Upper lobe of left lung (tissue), 6 donors: Measurements from ENCODE around the gene TP53AIP1. TPM values are rescaled to one million over a fixed set of nuclear protein-coding genes. Genes with fewer than 3 reads are reported as not detected.

Experiments used
- ATAC-seq, 2 donors: fragments of 200-7000 bp; cut with Tn5 transposase; one replicate each; pipeline ENCODE4 v1.9.1; 2022; ENCODE audit warnings: mild to moderate bottlenecking in 2 of 2, moderate library complexity in 2 of 2; ENCODE audit not compliant: low FRiP score in 2 of 2
- DNase-seq, 2 donors: peaks; one replicate each; pipeline ENCODE4 v3.0.0-alpha.2; 2019 to 2020
- H3K27ac ChIP-seq, 4 donors: fragments of 200-600 bp; sonication (generic); one replicate each; pipeline ENCODE4 v1.5.1; 2016 to 2019
- H3K27me3 ChIP-seq, 4 donors: fragments of 200-600 bp; sonication (generic); one replicate each; pipeline ENCODE4 v1.5.1; 2017 to 2019
- H3K36me3 ChIP-seq, 4 donors: fragments of 200-600 bp; sonication (generic); one replicate each; pipeline ENCODE4 v1.5.1; 2016 to 2019
- H3K4me1 ChIP-seq, 4 donors: fragments of 200-600 bp; sonication (generic); one replicate each; pipeline ENCODE4 v1.5.1; 2018 to 2019
- H3K4me3 ChIP-seq, 4 donors: fragments of 200-600 bp; sonication (generic); one replicate each; pipeline ENCODE4 v1.5.1; 2017 to 2019; ENCODE audit warnings: mild to moderate bottlenecking in 2 of 4, moderate library complexity in 1 of 4
- H3K9me3 ChIP-seq, 4 donors: fragments of 200-600 bp; sonication (generic); one replicate each; pipeline ENCODE4 v1.5.1; 2018 to 2019
- EP300 ChIP-seq, 4 donors: sonication (generic); formaldehyde crosslinking; IDR thresholded peaks; one replicate each; pipeline ENCODE4 v1.5.1; 2017; ENCODE audit warnings: antibody characterized with exemption in 4 of 4, control low read depth in 2 of 4
- POLR2A ChIP-seq, 4 donors: fragments of 450-650 bp; IDR thresholded peaks; one replicate each; pipeline ENCODE4 v1.5.1; 2016 to 2017; ENCODE audit warnings: antibody characterized with exemption in 4 of 4, mild to moderate bottlenecking in 2 of 4
- POLR2AphosphoS5 ChIP-seq, 2 donors: sonication (generic); formaldehyde crosslinking; IDR thresholded peaks; one replicate each; pipeline ENCODE4 v1.5.1; 2017; ENCODE audit warnings: antibody characterized with exemption in 2 of 2
- WGBS, 2 donors: methylation state at CpG; one replicate each; pipeline ENCODE4 v1.1.5; 2017 to 2018; 5-methylcytosine and 5-hydroxymethylcytosine counted together
- total RNA-seq, 6 donors: library from RNA; depleted of rRNA in 4 of 6; stranded (reverse); fragments of >200 nt in 4 of 6; gene quantifications; one replicate each; pipeline versions ENCODE4 v1.1.0 to v1.2.1, GENCODE V29; 2016 to 2021
- TF ChIP-seq, protein P1 (sequence below), 6 experiments: fragments of 450-650 bp in 4 of 6; fragments of 200-600 bp in 2 of 6; sonication (generic) in 2 of 6; IDR thresholded peaks; one replicate each; pipeline ENCODE4 v1.5.1; 2016 to 2019; ENCODE audit warnings: antibody characterized with exemption in 6 of 6
- donor health status: DM: no; HTN: no; CAD: no; lungs with moderate emphysema.
- donor health status: DM: no; HTN: yes; CAD: no; lungs with severe emphysema.

TP53AIP1 gene
- total RNA-seq, 6 donors from 2014 or later, result 0.89 TPM; not detected in 5

DNA sequence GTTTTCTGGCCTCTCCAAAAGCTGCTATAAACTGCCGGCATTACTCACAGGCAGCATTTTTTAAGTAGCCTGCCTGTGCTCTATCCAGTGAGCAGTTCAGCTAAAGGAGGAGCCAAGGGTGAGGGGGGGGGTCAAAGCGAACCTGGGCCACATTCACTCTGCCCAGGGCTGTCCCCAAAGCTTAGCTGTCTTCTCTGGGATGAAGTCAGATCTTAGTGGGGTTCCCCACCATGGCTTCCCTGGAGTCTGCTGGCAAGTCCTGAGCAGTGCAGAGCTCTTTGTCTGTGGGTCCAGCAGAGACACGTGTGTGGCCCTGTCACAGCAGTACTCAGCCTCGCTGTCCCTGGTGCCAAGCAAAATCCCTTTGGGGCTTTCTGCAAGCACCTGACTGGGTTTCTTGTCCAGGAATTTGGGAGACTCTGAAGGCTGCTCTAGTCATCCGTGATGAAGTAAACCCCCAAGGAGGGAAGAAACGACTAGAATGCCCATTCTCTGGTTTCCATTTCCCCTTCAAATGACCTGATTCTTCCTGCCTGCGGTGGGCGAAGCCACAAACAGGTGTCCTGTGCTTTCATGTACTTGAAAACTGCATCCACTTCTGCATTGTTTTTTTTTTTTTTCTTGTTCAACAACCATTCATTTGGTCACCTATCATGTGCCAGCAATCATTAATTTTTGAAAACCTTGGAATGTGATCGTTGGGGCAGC is 48.9 kb downstream of the TP53AIP1 start:
- H3K27ac ChIP-seq, result peak overlapping the region in 3 of 4 donors; percentile 55 to 66 (median 58)
- WGBS, 2 donors, result 53 to 74% methylated on average over 9 of the region's 9 CpGs
- H3K4me3 ChIP-seq, result no peak overlapping the region
- ATAC-seq, result no peak
- no peaks in the 10 kb centered on the region for H3K9me3 ChIP-seq
- no peak for TF ChIP-seq POLR2A (IDR thresholded peaks at IDR 0.05)
- peaks cover 0 to 11% (median 4%) of the 10 kb centered on the region in 4 donors for H3K27me3 ChIP-seq
- H3K36me3 ChIP-seq, result no peaks in the 10 kb centered on the region
- peaks cover 15 to 54% (median 43%) of the 10 kb centered on the region in 4 donors for H3K4me1 ChIP-seq
- peak in 1 of 2 donors; percentile 46 for DNase-seq

DNA sequence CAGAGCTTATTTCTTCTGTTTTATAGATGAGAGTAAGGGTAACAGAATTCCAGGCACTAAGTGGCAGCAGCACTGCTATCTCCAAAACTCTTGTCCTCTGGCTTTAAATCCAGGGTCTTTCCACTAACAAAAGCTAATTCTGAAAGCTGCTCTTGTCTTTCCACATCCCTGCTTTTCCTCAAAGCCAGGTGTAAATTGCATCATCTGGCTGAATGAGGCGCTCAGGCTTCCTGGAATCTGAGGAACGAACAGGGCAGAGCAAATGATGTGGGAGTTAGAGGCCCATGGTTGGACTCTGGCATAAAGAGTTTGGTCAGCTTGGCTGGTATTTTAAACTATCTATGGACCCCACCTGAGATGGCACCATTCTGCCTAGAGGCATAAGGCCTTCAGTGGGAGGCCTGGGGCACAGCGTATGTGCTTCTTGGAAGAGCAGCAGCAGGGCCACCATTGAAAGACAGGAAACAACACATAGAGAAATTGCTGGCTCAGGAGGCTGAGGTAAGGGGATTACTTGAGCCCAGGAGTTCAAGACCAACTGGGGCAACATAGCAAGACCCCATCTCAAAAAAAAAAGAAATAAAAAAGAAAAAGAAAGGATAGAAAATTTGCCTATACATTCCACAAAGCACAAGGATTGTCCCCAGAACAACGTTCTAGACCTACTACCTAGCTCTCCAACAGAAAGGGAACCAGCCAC is 49.7 kb downstream of the TP53AIP1 start:
- ATAC-seq, result no peak
- peak in 1 of 2 donors; percentile 63 for DNase-seq

DNA sequence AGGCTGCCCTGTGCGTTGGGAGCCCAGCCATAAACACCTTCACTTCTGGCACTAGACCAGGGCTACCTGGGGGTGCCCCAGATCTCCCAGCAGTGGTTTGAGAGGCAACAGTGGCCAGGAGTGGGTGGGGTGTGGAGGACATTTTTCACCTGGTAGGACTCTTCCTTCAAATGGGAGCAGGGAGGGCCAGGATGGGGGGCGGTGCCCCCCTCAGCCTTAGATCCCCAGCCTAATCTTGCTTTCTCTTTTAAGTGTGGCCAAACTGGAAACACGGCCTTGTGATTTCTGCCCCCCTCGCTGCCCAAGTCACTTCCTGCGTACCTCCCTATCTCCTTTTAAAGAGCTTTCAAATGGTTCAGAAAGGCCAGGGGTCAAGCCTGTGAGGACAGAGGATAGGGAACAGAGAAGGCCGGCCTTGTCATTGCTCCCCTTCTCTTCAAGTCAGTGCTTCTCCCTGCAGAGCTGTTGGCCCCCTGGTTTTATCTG is 50.7 kb downstream of the TP53AIP1 start:
- DNase-seq (peak in 1 of 2 donors; percentile 63), ATAC-seq (peak in 1 of 2 donors; percentile 12)
- peak overlapping the region in 3 of 4 donors; percentile 56 to 66 (median 58) for H3K4me3 ChIP-seq
- H3K27ac ChIP-seq, result peak overlapping the region in 3 of 4 donors; percentile 58 to 73 (median 58)
- no peaks in the 10 kb centered on the region for H3K36me3 ChIP-seq
- WGBS, 2 donors, result 24 to 39% methylated on average over 5 to 6 of the region's 6 CpGs
- TF ChIP-seq, protein P1, sequence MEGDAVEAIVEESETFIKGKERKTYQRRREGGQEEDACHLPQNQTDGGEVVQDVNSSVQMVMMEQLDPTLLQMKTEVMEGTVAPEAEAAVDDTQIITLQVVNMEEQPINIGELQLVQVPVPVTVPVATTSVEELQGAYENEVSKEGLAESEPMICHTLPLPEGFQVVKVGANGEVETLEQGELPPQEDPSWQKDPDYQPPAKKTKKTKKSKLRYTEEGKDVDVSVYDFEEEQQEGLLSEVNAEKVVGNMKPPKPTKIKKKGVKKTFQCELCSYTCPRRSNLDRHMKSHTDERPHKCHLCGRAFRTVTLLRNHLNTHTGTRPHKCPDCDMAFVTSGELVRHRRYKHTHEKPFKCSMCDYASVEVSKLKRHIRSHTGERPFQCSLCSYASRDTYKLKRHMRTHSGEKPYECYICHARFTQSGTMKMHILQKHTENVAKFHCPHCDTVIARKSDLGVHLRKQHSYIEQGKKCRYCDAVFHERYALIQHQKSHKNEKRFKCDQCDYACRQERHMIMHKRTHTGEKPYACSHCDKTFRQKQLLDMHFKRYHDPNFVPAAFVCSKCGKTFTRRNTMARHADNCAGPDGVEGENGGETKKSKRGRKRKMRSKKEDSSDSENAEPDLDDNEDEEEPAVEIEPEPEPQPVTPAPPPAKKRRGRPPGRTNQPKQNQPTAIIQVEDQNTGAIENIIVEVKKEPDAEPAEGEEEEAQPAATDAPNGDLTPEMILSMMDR (IDR thresholded peaks at IDR 0.05), result no peak
- peak in 1 of 2 donors; percentile 27 for TF ChIP-seq POLR2AphosphoS5 (IDR thresholded peaks at IDR 0.05)
- peaks cover 15 to 54% (median 43%) of the 10 kb centered on the region in 4 donors for H3K4me1 ChIP-seq
- H3K9me3 ChIP-seq, result no peaks in the 10 kb centered on the region
- H3K27me3 ChIP-seq, result peaks cover 0 to 11% (median 4%) of the 10 kb centered on the region in 4 donors

More for the DNA sequence above, 49.7 kb downstream of the TP53AIP1 start:
- Histone ChIP-seq H3K27me3 (peaks cover 0 to 11% (median 4%) of the 10 kb centered on the region in 4 donors), H3K27ac (peak overlapping the region in 3 of 4 donors; percentile 55 to 73 (median 58)), H3K4me1 (peaks cover 15 to 54% (median 43%) of the 10 kb centered on the region in 4 donors), H3K4me3 (no peak overlapping the region), H3K36me3 (no peaks in the 10 kb centered on the region), H3K9me3 (no peaks in the 10 kb centered on the region)
- peak in 1 of 4 donors; percentile 8 for TF ChIP-seq EP300 (IDR thresholded peaks at IDR 0.05)
- TF ChIP-seq, protein P1 (IDR thresholded peaks at IDR 0.05), result no peak
- WGBS, 2 donors, result 63 to 71% methylated on average over 4 of the region's 4 CpGs

DNA sequence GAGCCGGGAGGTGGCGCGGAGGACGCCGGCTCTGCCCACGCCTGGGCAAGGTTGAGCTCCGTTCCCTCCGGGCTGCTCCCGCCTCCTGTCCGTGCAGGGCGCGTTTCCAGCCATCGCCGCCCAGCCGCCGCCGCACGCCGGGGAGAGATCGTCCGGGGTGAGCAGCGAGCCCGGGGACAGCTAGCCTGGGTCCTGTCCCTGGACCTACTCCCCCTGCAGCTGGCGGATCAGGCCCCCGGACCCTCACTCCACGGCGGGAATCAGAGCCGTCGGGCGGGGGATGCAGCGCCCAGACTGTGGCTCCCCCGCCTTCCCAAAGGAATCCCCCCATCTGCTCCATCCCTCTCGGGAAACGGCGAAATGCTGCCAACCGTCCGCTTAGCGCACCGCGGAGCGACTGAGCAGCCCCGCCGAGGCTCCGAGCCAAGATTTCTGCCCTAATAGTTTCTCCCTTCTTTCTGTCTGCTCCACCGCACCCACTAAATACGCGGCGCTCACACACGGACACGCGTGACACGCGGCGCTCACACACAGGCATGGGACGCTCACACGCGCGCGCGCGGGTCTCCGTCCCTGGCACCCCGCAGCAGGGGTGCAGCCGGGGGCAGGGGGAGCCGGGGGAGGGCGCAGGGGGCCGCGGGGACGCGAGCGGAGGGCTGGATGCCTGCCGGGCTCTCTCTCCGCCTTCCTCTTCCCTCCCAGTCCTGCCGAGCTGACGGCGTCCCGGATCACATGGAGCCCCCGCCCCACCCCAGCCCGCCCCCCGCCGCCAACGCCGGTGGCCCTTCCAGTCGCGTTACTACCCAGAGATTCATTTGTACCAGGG is 51.9 kb downstream of the TP53AIP1 start, which contains the start of gene KCNJ5:
TSS of gene KCNJ5 (plus strand) at position 814 of the 826 bp plus-strand sequence. CDS start 19,918 bp downstream, outside the sequence.
- Histone ChIP-seq H3K4me3 (peak within 1 kb of the TSS; percentile 47 to 66 (median 57)), H3K4me1 (peaks cover 15 to 52% (median 42%) of the 10 kb centered on the region in 4 donors), H3K36me3 (no peaks in the 10 kb centered on the region), H3K27ac (peak within 1 kb of the TSS in 3 of 4 donors; percentile 58 to 73 (median 58)), H3K9me3 (no peaks in the 10 kb centered on the region), H3K27me3 (peaks cover 0 to 11% (median 4%) of the 10 kb centered on the region in 4 donors)
- WGBS, 2 donors, result 0 to 9% methylated on average over 22 to 70 of the region's 85 CpGs
- peak in 1 of 2 donors; percentile 72 for ATAC-seq
- TF ChIP-seq EP300 (IDR thresholded peaks at IDR 0.05), result no peak
- TF ChIP-seq, protein P1 (IDR thresholded peaks at IDR 0.05), result peak in 1 of 6 experiments; percentile 10
- TF ChIP-seq POLR2A (IDR thresholded peaks at IDR 0.05), result no peak
- TF ChIP-seq POLR2AphosphoS5 (IDR thresholded peaks at IDR 0.05), result no peak
- DNase-seq, result peak in 1 of 2 donors; percentile 90
